ENCODE data around the gene CARD10.
A peak's percentile ranks its signal among the peaks of the same experiment; 100 is the strongest.

CARD10 gene

DNA sequence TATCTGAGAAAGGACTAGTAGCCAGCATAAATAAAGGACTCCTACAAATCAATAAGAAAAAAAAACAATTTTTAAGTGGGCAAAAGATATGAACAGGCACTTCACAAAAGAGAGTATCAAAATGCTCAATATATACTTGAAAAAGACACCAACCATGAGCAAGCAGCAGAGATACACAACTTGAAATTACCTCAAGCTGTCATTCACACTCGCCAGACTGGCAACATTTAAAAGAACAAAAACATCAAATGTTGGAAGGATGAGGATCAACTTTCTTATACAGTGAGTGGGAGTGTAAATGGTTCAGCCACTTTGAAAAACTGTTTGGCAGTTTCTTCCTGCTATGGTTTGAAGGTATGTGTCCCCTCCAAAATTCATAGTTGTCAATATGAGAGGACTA, 68.0 kb downstream of the CARD10 start:
- peaks cover 2% of the 10 kb centered on the region for H3K27me3 ChIP-seq (ENCODE audit: insufficient read depth, poor library complexity, severe bottlenecking)
- TF ChIP-seq, protein P1, sequence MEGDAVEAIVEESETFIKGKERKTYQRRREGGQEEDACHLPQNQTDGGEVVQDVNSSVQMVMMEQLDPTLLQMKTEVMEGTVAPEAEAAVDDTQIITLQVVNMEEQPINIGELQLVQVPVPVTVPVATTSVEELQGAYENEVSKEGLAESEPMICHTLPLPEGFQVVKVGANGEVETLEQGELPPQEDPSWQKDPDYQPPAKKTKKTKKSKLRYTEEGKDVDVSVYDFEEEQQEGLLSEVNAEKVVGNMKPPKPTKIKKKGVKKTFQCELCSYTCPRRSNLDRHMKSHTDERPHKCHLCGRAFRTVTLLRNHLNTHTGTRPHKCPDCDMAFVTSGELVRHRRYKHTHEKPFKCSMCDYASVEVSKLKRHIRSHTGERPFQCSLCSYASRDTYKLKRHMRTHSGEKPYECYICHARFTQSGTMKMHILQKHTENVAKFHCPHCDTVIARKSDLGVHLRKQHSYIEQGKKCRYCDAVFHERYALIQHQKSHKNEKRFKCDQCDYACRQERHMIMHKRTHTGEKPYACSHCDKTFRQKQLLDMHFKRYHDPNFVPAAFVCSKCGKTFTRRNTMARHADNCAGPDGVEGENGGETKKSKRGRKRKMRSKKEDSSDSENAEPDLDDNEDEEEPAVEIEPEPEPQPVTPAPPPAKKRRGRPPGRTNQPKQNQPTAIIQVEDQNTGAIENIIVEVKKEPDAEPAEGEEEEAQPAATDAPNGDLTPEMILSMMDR (IDR thresholded peaks at IDR 0.05; ENCODE audit: insufficient read depth, low read length), result no peak
- TF ChIP-seq GABPA (IDR thresholded peaks at IDR 0.05; ENCODE audit: low read depth) (no peak), SPI1 (IDR thresholded peaks at IDR 0.05; ENCODE audit: borderline replicate concordance, low read depth) (no peak), POLR2AphosphoS5 (IDR thresholded peaks at IDR 0.05; ENCODE audit: low read depth) (no peak)
- TF ChIP-seq, protein P2, sequence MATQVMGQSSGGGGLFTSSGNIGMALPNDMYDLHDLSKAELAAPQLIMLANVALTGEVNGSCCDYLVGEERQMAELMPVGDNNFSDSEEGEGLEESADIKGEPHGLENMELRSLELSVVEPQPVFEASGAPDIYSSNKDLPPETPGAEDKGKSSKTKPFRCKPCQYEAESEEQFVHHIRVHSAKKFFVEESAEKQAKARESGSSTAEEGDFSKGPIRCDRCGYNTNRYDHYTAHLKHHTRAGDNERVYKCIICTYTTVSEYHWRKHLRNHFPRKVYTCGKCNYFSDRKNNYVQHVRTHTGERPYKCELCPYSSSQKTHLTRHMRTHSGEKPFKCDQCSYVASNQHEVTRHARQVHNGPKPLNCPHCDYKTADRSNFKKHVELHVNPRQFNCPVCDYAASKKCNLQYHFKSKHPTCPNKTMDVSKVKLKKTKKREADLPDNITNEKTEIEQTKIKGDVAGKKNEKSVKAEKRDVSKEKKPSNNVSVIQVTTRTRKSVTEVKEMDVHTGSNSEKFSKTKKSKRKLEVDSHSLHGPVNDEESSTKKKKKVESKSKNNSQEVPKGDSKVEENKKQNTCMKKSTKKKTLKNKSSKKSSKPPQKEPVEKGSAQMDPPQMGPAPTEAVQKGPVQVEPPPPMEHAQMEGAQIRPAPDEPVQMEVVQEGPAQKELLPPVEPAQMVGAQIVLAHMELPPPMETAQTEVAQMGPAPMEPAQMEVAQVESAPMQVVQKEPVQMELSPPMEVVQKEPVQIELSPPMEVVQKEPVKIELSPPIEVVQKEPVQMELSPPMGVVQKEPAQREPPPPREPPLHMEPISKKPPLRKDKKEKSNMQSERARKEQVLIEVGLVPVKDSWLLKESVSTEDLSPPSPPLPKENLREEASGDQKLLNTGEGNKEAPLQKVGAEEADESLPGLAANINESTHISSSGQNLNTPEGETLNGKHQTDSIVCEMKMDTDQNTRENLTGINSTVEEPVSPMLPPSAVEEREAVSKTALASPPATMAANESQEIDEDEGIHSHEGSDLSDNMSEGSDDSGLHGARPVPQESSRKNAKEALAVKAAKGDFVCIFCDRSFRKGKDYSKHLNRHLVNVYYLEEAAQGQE (IDR thresholded peaks at IDR 0.05; ENCODE audit: insufficient replicate concordance, low read depth), result no peak
- no peak for DNase-seq (ENCODE audit: low read depth in 1 of 2, low spot score in 1 of 2)
- H3K27ac ChIP-seq (replicated peaks), result no peak overlapping the region
- no peak overlapping the region for H3K4me3 ChIP-seq (replicated peaks; ENCODE audit: insufficient read depth, low read length)

DNA sequence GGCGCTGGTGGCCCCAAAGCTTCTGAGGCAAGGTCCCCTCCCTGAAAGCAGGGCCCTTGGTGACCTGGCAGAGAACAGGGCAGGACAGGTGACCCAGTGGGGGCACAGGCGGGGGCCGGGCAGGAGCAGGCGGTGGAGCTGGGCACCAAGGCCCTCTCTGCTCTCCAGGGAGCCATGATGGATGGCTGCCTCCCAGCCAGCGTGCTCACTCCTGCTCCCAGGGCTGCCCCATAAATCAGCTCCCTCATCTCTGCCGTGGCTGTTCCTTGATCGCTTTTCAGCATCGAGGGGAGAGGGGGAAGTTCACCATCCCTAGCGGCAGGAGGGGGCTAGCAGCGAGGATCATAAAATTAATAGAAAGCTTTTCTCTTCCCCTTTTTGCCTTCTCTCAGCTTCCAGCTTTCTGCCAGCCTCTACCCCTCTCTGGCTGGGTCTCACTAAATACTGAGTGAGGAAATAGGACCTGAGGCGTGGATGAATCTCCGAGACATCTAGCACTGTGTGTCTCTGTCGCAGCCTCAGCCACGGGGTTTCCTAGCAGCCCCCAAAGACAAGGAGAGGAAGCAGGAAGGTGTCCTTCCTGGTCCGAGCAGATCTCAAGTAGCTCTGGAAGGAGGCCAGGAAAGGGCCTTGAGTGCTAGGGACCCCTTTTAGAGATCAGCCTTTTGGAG, 69.7 kb downstream of the CARD10 start:
- TF ChIP-seq, protein P1 (IDR thresholded peaks at IDR 0.05; ENCODE audit: insufficient read depth, low read length), result no peak
- TF ChIP-seq POLR2AphosphoS5 (IDR thresholded peaks at IDR 0.05; ENCODE audit: low read depth) (no peak), SPI1 (IDR thresholded peaks at IDR 0.05; ENCODE audit: borderline replicate concordance, low read depth) (peak; percentile 38; the same call in 1 of the 2 replicates)
- TF ChIP-seq, protein P2 (IDR thresholded peaks at IDR 0.05; ENCODE audit: insufficient replicate concordance, low read depth), result no peak
- H3K4me3 ChIP-seq (replicated peaks; ENCODE audit: insufficient read depth, low read length), result no peak overlapping the region
- H3K27me3 ChIP-seq (ENCODE audit: insufficient read depth, poor library complexity, severe bottlenecking), result peaks cover 2% of the 10 kb centered on the region
- no peak overlapping the region for H3K27ac ChIP-seq (replicated peaks)
- no peak for DNase-seq (ENCODE audit: low read depth in 1 of 2, low spot score in 1 of 2)

DNA sequence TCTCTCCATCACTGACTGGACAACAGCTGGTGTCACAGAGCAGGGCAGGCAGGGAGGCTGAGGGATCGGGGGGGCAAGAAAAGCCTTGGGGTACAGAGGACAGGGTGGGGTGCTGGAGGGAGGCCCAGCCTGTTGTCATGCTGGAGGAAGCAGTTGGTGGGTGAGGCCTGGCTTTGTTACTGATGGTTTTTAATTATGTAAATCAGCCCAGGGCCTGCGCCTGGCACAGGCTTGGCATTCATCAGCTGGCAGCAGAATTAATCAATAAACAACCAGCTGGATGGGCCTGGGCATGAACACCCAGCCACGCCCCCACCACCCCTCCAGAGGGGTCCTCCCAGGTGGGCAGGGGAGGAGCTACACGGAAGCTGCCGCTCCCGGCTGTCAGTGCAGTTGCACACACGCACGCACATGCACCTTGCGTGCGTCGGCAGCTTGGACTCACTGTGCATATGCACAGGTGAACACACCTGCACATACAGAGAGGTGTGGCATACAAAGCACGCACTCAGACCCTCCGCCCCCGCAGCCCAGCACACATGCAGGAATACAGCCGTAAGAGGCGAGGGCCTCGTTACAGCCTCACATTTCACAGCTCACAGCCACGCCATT, 70.6 kb downstream of the CARD10 start:
- DNase-seq (ENCODE audit: low read depth in 1 of 2, low spot score in 1 of 2), result no peak
- TF ChIP-seq SPI1 (IDR thresholded peaks at IDR 0.05; ENCODE audit: borderline replicate concordance, low read depth) (no peak), POLR2AphosphoS5 (IDR thresholded peaks at IDR 0.05; ENCODE audit: low read depth) (no peak), GABPA (IDR thresholded peaks at IDR 0.05; ENCODE audit: low read depth) (no peak)
- TF ChIP-seq, protein P2 (IDR thresholded peaks at IDR 0.05; ENCODE audit: insufficient replicate concordance, low read depth), result no peak
- TF ChIP-seq, protein P1 (IDR thresholded peaks at IDR 0.05; ENCODE audit: insufficient read depth, low read length), result no peak
- H3K27me3 ChIP-seq (ENCODE audit: insufficient read depth, poor library complexity, severe bottlenecking), result peaks cover 2% of the 10 kb centered on the region

More for the DNA sequence above, 70.6 kb downstream of the CARD10 start:
- Histone ChIP-seq H3K4me3 (replicated peaks; ENCODE audit: insufficient read depth, low read length) (no peak overlapping the region), H3K27ac (replicated peaks) (no peak overlapping the region)
